GM23248 (cell line): ENCODE measurements around the gene PHC1.

Experiments used
- EZH2 ChIP-seq: fragments of 200-600 bp; sonication (generic); IDR thresholded peaks from 2 replicates; pipeline ENCODE4 v1.6.1; 2018; ENCODE audit warnings: antibody characterized with exemption, mild to moderate bottlenecking; ENCODE audit not compliant: insufficient read depth, poor library complexity, severe bottlenecking
- EZH2phosphoT487 ChIP-seq: fragments of 200-600 bp; sonication (generic); IDR thresholded peaks from 2 replicates; pipeline ENCODE4 v1.6.1; 2018; ENCODE audit warnings: antibody characterized with exemption, moderate library complexity, mild to moderate bottlenecking, low read depth; ENCODE audit not compliant: insufficient read depth

DNA sequence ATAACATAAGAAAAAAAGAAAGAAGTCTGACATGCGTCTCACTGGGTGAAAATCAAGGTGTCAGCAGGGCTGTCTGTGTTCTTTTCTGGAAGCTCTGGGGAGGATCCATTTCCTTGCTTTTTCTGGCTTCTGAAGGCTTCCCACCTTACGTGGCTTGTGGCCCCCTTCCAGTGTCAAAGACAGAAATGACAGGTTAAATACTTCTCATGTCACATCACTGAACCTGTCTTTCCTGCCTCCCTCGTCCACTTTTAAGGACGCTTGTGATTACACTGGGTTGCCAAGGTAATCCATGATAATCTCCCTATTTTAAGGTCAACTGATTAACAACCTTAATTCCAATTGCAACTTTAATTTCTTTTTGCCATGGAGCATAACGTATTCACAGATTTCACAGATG lies 4.6 kb upstream of the PHC1 start:
- no peak for TF ChIP-seq EZH2
- no peak for TF ChIP-seq EZH2phosphoT487
